ENCODE results near the gene RNF112.
A peak's percentile ranks its signal among the peaks of the same experiment; 100 is the strongest.

RNF112 gene

GRCh38 chr17:19409066-19409465 is 2.0 kb upstream of the RNF112 start:
- TF ChIP-seq, protein P1, sequence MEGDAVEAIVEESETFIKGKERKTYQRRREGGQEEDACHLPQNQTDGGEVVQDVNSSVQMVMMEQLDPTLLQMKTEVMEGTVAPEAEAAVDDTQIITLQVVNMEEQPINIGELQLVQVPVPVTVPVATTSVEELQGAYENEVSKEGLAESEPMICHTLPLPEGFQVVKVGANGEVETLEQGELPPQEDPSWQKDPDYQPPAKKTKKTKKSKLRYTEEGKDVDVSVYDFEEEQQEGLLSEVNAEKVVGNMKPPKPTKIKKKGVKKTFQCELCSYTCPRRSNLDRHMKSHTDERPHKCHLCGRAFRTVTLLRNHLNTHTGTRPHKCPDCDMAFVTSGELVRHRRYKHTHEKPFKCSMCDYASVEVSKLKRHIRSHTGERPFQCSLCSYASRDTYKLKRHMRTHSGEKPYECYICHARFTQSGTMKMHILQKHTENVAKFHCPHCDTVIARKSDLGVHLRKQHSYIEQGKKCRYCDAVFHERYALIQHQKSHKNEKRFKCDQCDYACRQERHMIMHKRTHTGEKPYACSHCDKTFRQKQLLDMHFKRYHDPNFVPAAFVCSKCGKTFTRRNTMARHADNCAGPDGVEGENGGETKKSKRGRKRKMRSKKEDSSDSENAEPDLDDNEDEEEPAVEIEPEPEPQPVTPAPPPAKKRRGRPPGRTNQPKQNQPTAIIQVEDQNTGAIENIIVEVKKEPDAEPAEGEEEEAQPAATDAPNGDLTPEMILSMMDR (IDR thresholded peaks at IDR 0.05; ENCODE audit: low read depth, low read length), result no peak
- Histone ChIP-seq H3K4me3 (ENCODE audit: low read depth, low read length) (no peak overlapping the region), H3K27me3 (no peaks in the 10 kb centered on the region), H3K9me3 (no peaks in the 10 kb centered on the region), H3K36me3 (no peaks in the 10 kb centered on the region), H3K4me1 (no peaks in the 10 kb centered on the region)
- no peak for DNase-seq

DNA sequence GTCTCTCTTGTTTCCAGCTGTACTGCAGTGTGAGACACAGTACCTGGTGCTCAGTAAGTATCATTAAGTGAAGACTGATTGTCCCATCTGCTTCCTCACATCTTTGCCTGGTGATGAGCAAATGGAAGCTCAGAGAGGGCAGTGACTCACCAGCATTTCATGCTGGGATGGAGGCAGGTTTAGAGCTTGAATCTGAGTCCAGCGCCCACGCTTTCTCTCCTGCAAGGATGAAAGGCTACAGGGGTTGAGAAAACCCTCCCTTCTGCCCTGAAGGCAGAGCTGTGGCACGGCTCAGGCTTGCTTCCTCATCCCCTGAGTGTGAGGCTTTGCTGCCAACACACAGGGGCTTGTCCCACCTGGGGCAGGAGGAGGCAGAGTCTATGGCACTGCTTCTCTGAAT is 1.5 kb upstream of the RNF112 start:
- no peaks in the 10 kb centered on the region for H3K4me1 ChIP-seq
- H3K36me3 ChIP-seq, result no peaks in the 10 kb centered on the region
- TF ChIP-seq, protein P1 (IDR thresholded peaks at IDR 0.05; ENCODE audit: low read depth, low read length), result no peak
- DNase-seq, result no peak
- no peaks in the 10 kb centered on the region for H3K9me3 ChIP-seq
- H3K27me3 ChIP-seq, result no peaks in the 10 kb centered on the region
- H3K4me3 ChIP-seq (ENCODE audit: low read depth, low read length), result no peak overlapping the region

GRCh38 chr17:19410091-19410490 is 941 bp upstream of the RNF112 start:
- TF ChIP-seq, protein P1 (IDR thresholded peaks at IDR 0.05; ENCODE audit: low read depth, low read length), result no peak
- no peaks in the 10 kb centered on the region for H3K9me3 ChIP-seq
- H3K27me3 ChIP-seq, result no peaks in the 10 kb centered on the region
- H3K4me3 ChIP-seq (ENCODE audit: low read depth, low read length), result no peak overlapping the region
- H3K36me3 ChIP-seq, result no peaks in the 10 kb centered on the region
- no peaks in the 10 kb centered on the region for H3K4me1 ChIP-seq
- no peak for DNase-seq

DNA sequence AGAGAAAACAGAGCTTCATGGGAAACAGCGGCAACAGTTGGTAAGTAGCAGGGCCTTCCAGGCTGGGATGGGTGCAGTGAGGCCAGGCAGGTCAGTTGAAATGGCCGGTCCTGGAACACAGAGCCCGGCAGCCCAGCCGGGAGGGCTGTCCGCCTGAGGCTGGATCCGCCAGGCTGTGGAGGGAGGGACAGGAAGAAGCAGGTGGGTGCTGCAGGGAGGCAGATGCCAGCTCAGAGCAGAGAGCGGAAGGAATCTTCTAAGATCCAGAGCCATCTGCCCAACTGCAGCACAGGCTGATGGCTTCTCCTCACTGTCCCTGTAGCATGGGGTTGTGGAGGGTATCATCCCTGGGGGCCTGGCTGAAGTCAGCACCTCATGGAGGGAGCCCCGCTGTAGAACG is 599 bp downstream of the RNF112 start:
- no peaks in the 10 kb centered on the region for H3K9me3 ChIP-seq
- H3K36me3 ChIP-seq, result no peaks in the 10 kb centered on the region
- no peaks in the 10 kb centered on the region for H3K27me3 ChIP-seq
- TF ChIP-seq, protein P1 (IDR thresholded peaks at IDR 0.05; ENCODE audit: low read depth, low read length), result no peak
- no peaks in the 10 kb centered on the region for H3K4me1 ChIP-seq
- DNase-seq, result no peak
- peak overlapping the region; percentile 48; the same call in 1 of the 2 replicates for H3K4me3 ChIP-seq (ENCODE audit: low read depth, low read length)

DNA sequence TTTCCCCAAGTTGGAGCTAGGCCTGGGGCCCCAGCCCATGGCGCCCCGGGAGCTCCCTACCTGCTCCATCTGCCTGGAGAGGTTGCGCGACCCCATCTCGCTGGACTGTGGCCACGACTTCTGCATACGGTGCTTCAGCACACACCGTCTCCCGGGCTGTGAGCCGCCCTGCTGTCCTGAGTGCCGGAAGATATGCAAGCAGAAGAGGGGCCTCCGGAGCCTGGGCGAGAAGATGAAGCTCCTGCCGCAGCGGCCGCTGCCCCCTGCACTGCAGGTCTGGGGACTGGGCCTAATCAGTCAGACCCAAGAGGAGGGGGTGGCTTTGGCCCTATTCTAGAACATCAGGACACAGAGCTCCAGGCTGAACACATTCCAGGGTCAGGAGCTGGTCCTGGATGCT is 1.5 kb downstream of the RNF112 start:
- DNase-seq, result no peak
- Histone ChIP-seq H3K36me3 (no peaks in the 10 kb centered on the region), H3K9me3 (no peaks in the 10 kb centered on the region), H3K4me3 (ENCODE audit: low read depth, low read length) (no peak overlapping the region), H3K27me3 (no peaks in the 10 kb centered on the region), H3K4me1 (no peaks in the 10 kb centered on the region)
- TF ChIP-seq, protein P1 (IDR thresholded peaks at IDR 0.05; ENCODE audit: low read depth, low read length), result no peak

GRCh38 chr17:19412984-19413383 is 2.0 kb downstream of the RNF112 start:
- no peak overlapping the region for H3K4me3 ChIP-seq (ENCODE audit: low read depth, low read length)
- no peak for DNase-seq
- no peaks in the 10 kb centered on the region for H3K9me3 ChIP-seq
- no peaks in the 10 kb centered on the region for H3K36me3 ChIP-seq
- TF ChIP-seq, protein P1 (IDR thresholded peaks at IDR 0.05; ENCODE audit: low read depth, low read length), result no peak
- no peaks in the 10 kb centered on the region for H3K4me1 ChIP-seq
- H3K27me3 ChIP-seq, result no peaks in the 10 kb centered on the region

Data from BE2C (cell line).